AG04450 (cell line): Measurements from ENCODE around the gene SBNO1. TPM values are rescaled to one million over a fixed set of nuclear protein-coding genes. Genes with fewer than 3 reads are reported as not detected.
"Not testable (repeated sequence)": the region's sequence is repeated elsewhere in the genome, so short reads cannot be mapped to it uniquely, and the experiment has no call there.

Source experiments
- CTCF ChIA-PET: fragments of 300-600, 350-600 bp; formaldehyde crosslinking; extraction: SDS; loops from one replicate; lab custom pipeline; 2022; ENCODE audit warnings: antibody characterized with exemption, inconsistent platforms; lab: Charles Lee
- POLR2A ChIA-PET: fragments of 350-600 bp; formaldehyde crosslinking; extraction: SDS; loops from one replicate; lab custom pipeline; 2021; ENCODE audit warnings: antibody characterized with exemption, inconsistent platforms; lab: Yijun Ruan, JAX
- DNase-seq: peaks from one replicate; pipeline ENCODE4 v3.0.0-alpha.2; 2011; ENCODE audit warnings: low read depth, low spot score
- H3K27ac ChIP-seq: one replicate; pipeline ENCODE4 v1.5.1; 2012; ENCODE audit warnings: low read depth, low read length, control low read depth
- H3K27me3 ChIP-seq: one replicate; pipeline ENCODE4 v1.6.0; 2012; ENCODE audit warnings: low read length; ENCODE audit not compliant: control insufficient read depth, insufficient read depth
- H3K4me3 ChIP-seq: 2 replicates; pipeline ENCODE4 v1.5.1; 2011; ENCODE audit warnings: mild to moderate bottlenecking, low read depth, low read length, control low read depth
- H3K9me3 ChIP-seq: 2 replicates; pipeline ENCODE4 v1.5.1; 2012; ENCODE audit warnings: low read length; ENCODE audit not compliant: control insufficient read depth, insufficient read depth
- polyA plus RNA-seq: library from polyadenylated mRNA; depleted of rRNA; stranded (reverse); fragments of >200 nt; gene quantifications from 2 replicates; pipeline ENCODE4 v1.2.3, GENCODE V29; 2011
- TF ChIP-seq, protein P1 (sequence below): IDR thresholded peaks from 2 replicates; pipeline ENCODE4 v1.5.1; 2011; ENCODE audit warnings: low read depth, low read length, control low read depth, inconsistent platforms

The SBNO1 gene
- polyA plus RNA-seq, 1 experiment: 16.0 TPM

DNA sequence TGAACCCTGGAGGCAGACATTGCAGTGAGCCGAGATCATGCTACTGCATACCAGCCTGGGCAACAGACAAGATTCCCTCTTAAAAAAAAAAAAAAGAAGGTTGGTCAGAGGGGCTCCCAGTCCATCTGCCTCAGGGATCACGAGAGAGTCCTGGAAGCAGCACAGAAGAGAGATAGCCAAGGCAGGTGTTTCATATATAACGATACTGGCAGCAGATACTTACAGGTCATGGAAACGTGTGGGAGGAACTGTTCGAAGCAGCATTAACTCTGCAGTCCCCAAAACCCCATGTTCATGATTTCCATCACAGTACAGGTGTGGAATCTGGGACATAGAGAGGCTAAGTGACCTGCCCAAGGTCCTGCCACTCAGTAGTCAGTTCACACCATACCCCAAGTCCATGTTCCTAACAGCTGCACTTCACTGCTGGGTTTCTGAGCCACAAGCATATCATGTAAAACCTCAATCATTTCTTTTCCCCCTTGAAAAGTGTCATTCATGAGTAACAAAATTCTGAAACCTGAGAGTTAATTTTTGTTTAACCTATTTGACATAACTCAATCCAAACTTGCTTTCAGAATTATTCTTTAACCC, 109.7 kb downstream of the SBNO1 start:
- Histone ChIP-seq H3K27ac (no peak overlapping the region), H3K27me3 (no peaks in the 10 kb centered on the region), H3K9me3 (no peaks in the 10 kb centered on the region), H3K4me3 (no peak overlapping the region)
- ChIA-PET POLR2A (no interaction called here), CTCF (interaction anchor here (0.9 kb wide), 1 partner anchor 16 kb away, joined by 3 read pairs; no protein-coding TSS in a partner anchor)
- TF ChIP-seq, protein P1, sequence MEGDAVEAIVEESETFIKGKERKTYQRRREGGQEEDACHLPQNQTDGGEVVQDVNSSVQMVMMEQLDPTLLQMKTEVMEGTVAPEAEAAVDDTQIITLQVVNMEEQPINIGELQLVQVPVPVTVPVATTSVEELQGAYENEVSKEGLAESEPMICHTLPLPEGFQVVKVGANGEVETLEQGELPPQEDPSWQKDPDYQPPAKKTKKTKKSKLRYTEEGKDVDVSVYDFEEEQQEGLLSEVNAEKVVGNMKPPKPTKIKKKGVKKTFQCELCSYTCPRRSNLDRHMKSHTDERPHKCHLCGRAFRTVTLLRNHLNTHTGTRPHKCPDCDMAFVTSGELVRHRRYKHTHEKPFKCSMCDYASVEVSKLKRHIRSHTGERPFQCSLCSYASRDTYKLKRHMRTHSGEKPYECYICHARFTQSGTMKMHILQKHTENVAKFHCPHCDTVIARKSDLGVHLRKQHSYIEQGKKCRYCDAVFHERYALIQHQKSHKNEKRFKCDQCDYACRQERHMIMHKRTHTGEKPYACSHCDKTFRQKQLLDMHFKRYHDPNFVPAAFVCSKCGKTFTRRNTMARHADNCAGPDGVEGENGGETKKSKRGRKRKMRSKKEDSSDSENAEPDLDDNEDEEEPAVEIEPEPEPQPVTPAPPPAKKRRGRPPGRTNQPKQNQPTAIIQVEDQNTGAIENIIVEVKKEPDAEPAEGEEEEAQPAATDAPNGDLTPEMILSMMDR: no peak
- DNase-seq: no peak

DNA sequence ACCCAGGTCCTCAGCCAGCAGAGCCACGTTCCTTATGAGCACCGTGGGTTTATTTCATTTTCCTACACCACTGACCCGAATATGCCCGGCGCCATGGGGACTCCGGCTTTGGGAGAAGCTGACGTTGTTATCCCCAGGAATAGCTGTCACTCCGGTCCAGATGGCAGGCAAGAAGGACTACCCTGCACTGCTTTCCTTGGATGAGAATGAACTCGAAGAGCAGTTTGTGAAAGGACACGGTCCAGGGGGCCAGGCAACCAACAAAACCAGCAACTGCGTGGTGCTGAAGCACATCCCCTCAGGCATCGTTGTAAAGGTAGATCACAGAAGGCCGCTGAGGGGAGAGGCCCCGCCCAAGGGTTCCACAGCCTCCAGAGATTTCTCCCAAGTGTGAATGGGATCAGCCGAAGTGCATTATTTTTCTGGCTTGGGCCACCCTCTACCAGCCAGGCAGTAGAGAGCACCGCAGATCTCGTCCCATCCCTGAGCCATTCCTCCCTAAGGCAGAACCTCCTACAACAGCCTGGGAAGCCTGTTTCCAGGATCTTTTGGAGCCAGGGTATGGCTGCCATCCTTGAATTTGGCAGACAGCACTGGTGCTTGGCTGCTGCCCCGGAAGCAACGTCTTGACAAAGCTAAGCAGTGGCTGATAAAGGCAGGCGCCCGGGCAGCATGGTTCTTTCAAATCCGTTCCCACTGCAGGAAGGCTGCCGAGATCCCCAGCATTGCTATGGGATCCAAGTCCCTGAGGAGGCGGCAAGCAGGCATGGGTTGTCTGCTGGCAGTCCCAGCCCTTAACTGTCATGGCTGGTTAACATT, 110.8 kb downstream of the SBNO1 start:
- TF ChIP-seq, protein P1: no peak
- POLR2A ChIA-PET: interaction anchor here (0.8 to 1.0 kb wide), 2 partner anchors 14 to 21 kb away, joined by 3 read pairs; no protein-coding TSS in a partner anchor
- DNase-seq: no peak
- Histone ChIP-seq H3K9me3 (peaks cover 7% of the 10 kb centered on the region), H3K27me3 (no peaks in the 10 kb centered on the region), H3K4me3 (no peak overlapping the region), H3K27ac (no peak overlapping the region)
- CTCF ChIA-PET: interaction anchor here (0.6 to 0.9 kb wide), 2 partner anchors 15 to 264 kb away, joined by 3 to 7 read pairs; no protein-coding TSS in a partner anchor

DNA sequence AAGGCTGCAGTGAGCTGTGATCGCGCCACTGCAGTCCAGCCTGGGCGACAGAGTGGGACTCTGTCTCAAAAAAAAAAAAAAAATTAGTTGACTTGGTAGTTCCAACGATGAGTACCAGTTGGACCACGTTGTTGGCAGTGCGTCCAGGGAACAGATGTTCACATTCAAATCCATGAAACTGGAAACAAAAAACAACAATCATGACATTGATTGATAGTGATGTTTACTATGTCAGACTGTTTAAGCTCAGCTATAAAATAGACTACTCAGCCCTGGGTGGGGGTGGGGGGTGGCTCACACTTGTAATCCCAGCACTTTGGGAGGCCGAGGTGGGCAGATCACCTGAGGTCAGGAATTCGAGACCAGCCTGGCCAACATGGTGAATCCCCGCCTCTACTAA, 112.3 kb downstream of the SBNO1 start:
- CTCF ChIA-PET: interaction anchor here (0.6 to 2.4 kb wide), 2 partner anchors 14 to 289 kb away, joined by 3 to 7 read pairs; no protein-coding TSS in a partner anchor
- H3K27me3 ChIP-seq, H3K4me3 ChIP-seq, H3K9me3 ChIP-seq, H3K27ac ChIP-seq, POLR2A ChIA-PET, DNase-seq: not testable (repeated sequence)

DNA sequence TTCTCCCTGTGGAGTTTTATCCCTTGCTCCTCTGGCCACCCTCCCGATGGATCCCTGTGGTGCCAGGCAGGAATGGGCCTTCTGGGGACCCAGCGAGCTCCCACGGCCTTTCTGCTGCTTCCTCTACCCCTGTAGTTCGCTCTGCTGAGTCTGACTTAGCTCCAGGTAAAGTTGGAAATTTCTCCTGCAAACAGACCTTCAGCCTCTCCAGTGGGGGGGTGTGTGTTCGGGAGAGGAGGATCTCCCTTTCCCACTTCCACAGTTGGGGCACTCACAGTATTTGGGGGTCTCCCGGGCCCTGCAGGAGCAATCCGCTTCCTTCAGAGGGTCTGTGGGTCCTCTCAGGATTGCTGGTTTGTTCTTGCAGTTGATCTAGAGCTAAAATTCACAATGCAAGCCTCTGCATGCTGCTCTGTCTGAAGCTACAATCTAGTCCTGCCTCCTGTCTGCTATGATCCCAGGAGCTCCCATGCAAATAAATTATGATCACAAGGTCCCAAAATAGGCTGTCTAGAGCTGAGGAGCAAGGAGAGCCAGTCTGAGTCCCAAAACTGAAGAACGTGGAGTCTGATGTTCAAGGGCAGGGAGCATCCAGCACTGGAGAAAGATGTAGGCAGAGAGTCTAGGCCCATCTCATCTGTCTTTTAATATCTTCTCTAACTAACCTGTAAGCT, 113.1 kb downstream of the SBNO1 start:
- POLR2A ChIA-PET: interaction anchor here (1.3 kb wide), 1 partner anchor 19 kb away, joined by 4 read pairs; the partner anchor contains the start of genes MPHOSPH9 and MTRFR
- CTCF ChIA-PET: interaction anchor here (1.6 to 2.4 kb wide), 2 partner anchors 13 to 458 kb away, joined by 3 to 7 read pairs; no protein-coding TSS in a partner anchor
- H3K4me3 ChIP-seq: no peak overlapping the region
- no peak for DNase-seq
- no peak overlapping the region for H3K27ac ChIP-seq
- H3K9me3 ChIP-seq: peaks cover 7% of the 10 kb centered on the region
- no peaks in the 10 kb centered on the region for H3K27me3 ChIP-seq
- TF ChIP-seq, protein P1: no peak
